KOPT-K1 (cell line): ENCODE measurements around the gene SLC38A8.

ENCODE experiments used
- H3K27ac ChIP-seq: fragments of 200-600 bp; sonication (generic); 2 replicates; pipeline ENCODE4 v1.5.1; 2016; ENCODE audit warnings: antibody characterized with exemption, mild to moderate bottlenecking, low read depth, low read length; ENCODE audit not compliant: poor library complexity, severe bottlenecking
- H3K36me3 ChIP-seq: fragments of 200-600 bp; sonication (generic); 2 replicates; pipeline ENCODE4 v1.5.1; 2017; ENCODE audit warnings: antibody characterized with exemption, mild to moderate bottlenecking, low read length, moderate library complexity; ENCODE audit not compliant: insufficient read depth
- H3K9me3 ChIP-seq: fragments of 200-600 bp; sonication (generic); 2 replicates; pipeline ENCODE4 v1.5.1; 2017; ENCODE audit warnings: antibody characterized with exemption, low read length, mild to moderate bottlenecking; ENCODE audit not compliant: insufficient read depth, poor library complexity, severe bottlenecking

Gene SLC38A8

GRCh38 chr16:84042308-84042878 is at the start of gene SLC38A8:
Gene SLC38A8, minus strand, starts transcription at chr16:84042795. Its CDS starts 638 bp downstream, at chr16:84042157.
- H3K9me3 ChIP-seq: no peaks in the 10 kb centered on the region
- H3K27ac ChIP-seq: no peak within 1 kb of the TSS
- no peaks in the 10 kb centered on the region for H3K36me3 ChIP-seq

GRCh38 chr16:84091460-84091859 is 48.9 kb upstream of the SLC38A8 start:
- H3K27ac ChIP-seq: peak overlapping the region; percentile 90
- peaks cover 62% of the 10 kb centered on the region for H3K36me3 ChIP-seq
- H3K9me3 ChIP-seq: no peaks in the 10 kb centered on the region

DNA sequence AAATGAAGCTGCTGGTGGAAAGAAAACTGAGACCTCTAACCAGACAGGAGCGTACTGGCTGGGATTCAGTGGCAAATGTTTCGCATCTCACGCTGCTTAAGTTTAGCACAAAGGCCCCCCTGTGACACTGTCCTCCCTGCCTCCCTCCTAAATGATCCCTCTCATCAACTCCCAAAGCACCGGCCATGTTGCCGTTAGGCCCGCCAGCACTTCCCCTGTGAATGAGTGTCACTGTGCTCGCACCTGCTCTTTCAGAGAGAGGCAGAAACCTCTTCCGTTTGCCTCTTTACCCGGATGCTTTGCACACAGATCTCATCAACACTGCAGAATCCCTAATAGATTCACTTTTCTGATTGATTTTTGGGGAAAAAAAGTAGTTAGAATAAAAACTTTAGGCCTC is 47.6 kb upstream of the SLC38A8 start:
- Histone ChIP-seq H3K9me3 (no peaks in the 10 kb centered on the region), H3K36me3 (peaks cover 58% of the 10 kb centered on the region), H3K27ac (peak overlapping the region; percentile 90)

DNA sequence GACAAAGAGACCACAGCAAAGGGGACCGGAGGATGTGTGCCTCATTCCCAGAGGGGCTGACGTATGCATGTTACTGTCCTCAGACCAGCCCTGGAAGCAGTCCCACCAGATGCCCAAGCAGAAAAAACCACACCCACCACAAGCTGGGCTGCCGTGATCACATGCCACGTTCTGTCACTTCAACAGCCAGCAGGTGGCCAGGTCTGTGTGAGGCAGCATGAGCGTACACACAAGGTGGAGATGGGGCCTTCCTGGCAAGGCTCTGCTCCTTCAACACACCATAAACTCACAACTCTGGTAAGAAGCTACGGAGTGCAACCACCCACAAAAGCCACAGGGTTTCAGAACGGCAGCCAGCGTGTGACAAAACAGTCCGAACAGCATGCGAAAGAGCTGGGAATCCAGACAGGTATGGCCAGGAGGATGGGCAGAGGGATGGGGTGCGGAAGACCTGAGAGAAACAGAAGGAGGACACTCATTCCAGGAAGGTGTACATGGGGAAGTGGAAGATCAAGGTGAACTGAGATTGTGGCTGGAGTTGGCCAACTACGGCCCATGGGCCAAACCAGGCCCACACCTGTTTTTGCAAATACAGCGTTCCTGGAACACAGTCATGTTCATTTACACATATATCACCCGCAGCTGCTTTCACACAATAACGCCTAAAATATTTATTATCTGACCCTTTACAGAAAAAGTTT is 46.2 kb upstream of the SLC38A8 start:
- Histone ChIP-seq H3K9me3 (no peaks in the 10 kb centered on the region), H3K36me3 (peaks cover 53% of the 10 kb centered on the region), H3K27ac (peak overlapping the region; percentile 90)

DNA sequence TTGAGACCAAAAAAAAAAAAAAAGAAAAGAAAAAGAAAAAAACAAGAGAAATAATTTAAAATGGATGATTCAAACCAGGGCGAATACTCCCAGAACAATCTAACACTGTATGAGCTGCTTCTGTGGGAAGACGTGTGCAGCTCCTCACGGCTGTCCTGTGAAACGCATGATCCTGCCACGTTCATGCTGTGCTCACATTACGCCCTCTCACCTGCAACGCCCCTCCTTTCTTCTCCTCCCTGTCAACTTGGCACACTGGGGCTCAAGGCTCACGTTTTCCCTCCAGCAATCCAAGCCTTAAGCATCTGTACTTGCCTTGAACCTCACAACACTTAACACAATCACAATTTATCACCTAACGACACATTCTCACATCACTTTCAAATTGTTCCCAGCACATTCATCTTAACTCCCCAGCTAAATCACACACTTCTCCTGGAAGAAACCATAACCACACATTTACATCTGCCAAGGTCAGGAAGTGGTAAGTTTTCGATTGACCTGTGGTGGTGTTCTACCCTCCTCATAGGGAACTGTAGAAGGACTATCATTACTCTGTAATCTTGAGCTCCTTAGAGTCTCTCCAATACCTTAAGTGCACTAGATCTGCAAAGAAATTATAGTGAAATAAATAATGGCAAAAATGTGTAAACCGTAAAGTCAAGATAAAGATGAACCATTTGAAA is 45.0 kb upstream of the SLC38A8 start:
- no peaks in the 10 kb centered on the region for H3K9me3 ChIP-seq
- peaks cover 52% of the 10 kb centered on the region for H3K36me3 ChIP-seq
- H3K27ac ChIP-seq: peak overlapping the region; percentile 90

- Histone ChIP-seq H3K36me3 (peaks cover 52% of the 10 kb centered on the region), H3K9me3 (no peaks in the 10 kb centered on the region), H3K27ac (peak overlapping the region; percentile 90)
These were observed 44.4 kb upstream of the SLC38A8 start for GRCh38 chr16:84087001-84087400.

- H3K9me3 ChIP-seq: no peaks in the 10 kb centered on the region
- peaks cover 56% of the 10 kb centered on the region for H3K36me3 ChIP-seq
- H3K27ac ChIP-seq: peak overlapping the region; percentile 90
These were observed 43.7 kb upstream of the SLC38A8 start for GRCh38 chr16:84086341-84086740.

DNA sequence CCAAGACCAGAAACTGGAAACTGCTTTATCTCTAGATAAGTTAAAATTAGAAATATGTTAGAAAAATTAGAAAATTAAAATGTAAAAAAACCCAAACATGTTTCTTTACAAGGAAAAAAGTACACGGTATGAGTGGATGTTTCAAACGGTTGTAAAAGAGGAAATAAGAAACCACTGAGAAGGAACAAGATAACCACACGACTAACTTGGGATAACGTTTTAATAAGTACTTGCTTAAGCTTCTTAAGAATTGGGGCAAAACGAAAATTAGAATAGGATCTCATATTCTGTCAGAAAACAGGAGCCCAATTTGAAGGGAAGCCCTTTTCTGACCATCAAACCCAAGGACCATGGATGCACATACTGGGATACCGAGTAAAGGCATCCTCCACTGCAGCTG is 43.2 kb upstream of the SLC38A8 start:
- Histone ChIP-seq H3K27ac (peak overlapping the region; percentile 90), H3K9me3 (no peaks in the 10 kb centered on the region), H3K36me3 (peaks cover 56% of the 10 kb centered on the region)

DNA sequence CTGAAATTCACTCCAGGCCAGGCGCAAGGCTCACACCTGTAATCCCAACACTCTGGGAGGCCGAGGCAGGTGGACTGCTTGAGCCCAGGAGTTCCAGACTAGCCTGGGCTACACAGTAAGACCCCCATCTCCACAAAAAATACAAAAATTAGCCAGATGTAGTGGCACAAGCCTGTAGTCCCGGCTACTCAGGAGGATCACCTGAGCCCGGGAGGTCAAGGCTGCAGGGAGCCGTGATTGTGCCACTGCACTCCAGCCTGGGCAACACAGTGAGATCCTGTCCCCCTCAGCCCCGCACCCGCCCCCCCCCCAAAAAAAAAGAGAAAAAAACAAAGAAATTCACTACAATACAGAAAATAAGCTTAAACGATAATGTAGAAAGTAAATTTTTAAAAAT is 42.7 kb upstream of the SLC38A8 start:
- peak overlapping the region; percentile 90 for H3K27ac ChIP-seq
- no peaks in the 10 kb centered on the region for H3K9me3 ChIP-seq
- peaks cover 58% of the 10 kb centered on the region for H3K36me3 ChIP-seq

GRCh38 chr16:84084570-84085270 is 42.1 kb upstream of the SLC38A8 start:
- Histone ChIP-seq H3K27ac (peak overlapping the region; percentile 90), H3K36me3 (peaks cover 64% of the 10 kb centered on the region), H3K9me3 (no peaks in the 10 kb centered on the region)

DNA sequence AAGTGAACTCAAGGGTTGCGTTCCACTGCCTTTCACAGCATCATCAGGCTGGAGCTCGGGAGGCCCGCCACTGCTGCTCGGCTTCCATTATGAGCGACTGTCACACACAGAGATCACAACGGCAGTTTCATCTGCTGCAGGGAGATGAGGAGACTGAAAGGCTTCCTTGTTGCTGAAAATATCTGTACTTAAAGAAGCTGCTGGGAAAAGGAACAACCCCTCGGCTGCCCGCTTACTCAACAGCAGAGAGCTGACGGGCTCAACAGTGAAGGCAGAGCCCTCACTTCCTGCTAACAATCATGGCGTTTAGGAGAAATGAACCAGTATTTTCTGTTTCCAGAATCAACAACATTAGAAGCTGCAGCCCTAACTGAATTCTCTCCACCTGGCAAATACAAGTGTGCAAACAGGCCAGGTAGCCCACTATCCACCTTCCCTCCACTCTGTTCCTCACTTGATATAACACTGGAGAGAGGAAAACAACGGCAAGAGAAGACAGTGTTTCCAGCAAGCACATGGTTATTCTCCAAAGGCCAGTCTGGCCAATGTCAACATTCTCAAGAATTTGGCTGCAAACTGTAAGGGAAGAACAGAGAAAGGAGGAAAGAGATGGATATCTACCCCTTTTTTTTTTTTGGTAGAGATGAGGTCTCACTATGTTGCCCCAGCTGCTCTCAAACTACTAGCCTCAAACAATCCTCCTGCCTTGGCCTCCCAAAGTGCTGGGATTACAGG is 40.4 kb upstream of the SLC38A8 start:
- Histone ChIP-seq H3K36me3 (peaks cover 81% of the 10 kb centered on the region), H3K27ac (peak overlapping the region; percentile 3), H3K9me3 (no peaks in the 10 kb centered on the region)

GRCh38 chr16:84082110-84082509 is 39.5 kb upstream of the SLC38A8 start:
- peaks cover 88% of the 10 kb centered on the region for H3K36me3 ChIP-seq
- no peaks in the 10 kb centered on the region for H3K9me3 ChIP-seq
- H3K27ac ChIP-seq: no peak overlapping the region

GRCh38 chr16:84081446-84081989 is 38.9 kb upstream of the SLC38A8 start:
- H3K27ac ChIP-seq: no peak overlapping the region
- H3K9me3 ChIP-seq: no peaks in the 10 kb centered on the region
- peaks cover 88% of the 10 kb centered on the region for H3K36me3 ChIP-seq

DNA sequence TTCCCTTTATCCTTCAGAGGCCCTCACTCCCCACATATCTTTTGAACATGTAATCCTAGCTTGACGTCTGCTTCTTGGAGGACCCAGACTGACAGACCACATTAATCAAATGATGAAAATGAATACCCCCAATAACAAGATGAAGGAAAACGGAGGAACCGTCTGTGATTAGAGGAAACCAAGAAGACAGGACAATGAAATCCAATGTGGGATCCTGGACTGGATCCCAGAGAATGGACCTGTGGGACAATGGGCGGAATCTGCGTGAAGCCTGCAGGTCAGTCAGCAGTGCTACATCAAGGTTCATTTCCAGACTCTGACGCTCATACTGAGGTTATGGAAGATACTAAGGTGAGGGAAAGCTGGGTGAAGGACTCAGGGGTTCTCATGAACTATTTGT is 38.2 kb upstream of the SLC38A8 start:
- peaks cover 88% of the 10 kb centered on the region for H3K36me3 ChIP-seq

More for the DNA sequence above, 38.2 kb upstream of the SLC38A8 start:
- Histone ChIP-seq H3K27ac (no peak overlapping the region), H3K9me3 (no peaks in the 10 kb centered on the region)
